ENCODE measurements around the gene DTWD2.
"Not testable (repeated sequence)": the region's sequence is repeated elsewhere in the genome, so short reads cannot be mapped to it uniquely, and the experiment has no call there.

Gene DTWD2

DNA sequence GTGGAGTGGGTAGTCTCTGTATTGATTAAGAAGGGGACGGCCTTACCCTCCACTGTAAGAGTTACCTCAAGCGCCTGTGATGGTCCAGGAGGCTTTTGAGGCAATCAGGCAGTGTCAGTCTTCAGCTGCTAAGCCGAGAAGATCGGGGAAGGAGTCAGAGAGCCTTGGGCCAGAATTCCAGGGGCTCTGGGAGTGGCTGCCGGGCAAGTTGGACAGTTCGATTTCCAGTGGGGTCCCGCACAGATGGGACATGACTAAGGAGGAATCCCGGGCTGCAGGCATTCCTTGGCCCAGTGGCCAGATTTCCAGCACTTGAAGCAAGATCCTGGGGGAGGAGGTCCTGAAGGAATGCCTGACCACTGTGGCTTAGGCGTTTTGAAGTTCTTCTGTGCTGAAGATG lies 38.0 kb downstream of the DTWD2 start:
- not testable (repeated sequence) for DNase-seq (ENCODE audit: low read depth in 2 of 2)

DNA sequence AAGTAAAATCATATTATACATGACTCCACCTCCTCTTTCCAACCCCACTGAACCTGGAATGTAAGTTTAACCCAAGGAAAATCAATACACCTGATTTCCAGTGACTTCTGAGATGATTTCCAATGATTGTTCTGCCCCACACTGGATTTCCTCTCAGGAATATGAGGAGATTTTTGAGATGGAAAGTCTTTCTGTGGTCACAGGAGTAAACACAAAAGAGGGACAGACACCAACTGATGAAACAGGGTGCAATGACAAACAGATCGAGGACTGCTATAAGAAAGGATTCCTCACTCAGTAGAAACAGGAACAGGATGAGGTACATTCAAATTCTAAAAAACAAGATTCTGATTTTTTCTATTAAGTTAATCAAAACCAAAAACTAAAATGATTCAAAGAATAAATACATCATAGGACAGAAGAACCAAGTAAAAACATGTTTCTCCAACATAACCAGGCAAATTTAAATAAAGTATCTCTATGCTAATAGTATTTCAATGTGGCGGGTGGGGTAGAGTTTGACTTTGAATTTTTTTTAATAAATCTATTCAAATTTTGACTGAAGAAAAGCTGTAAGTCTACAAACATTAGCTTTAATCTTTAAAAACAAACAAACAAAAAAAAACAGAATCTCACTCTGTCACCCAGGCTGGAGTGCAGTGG lies 42.1 kb downstream of the DTWD2 start:
- no peak for DNase-seq (ENCODE audit: low read depth in 2 of 2)

DNA sequence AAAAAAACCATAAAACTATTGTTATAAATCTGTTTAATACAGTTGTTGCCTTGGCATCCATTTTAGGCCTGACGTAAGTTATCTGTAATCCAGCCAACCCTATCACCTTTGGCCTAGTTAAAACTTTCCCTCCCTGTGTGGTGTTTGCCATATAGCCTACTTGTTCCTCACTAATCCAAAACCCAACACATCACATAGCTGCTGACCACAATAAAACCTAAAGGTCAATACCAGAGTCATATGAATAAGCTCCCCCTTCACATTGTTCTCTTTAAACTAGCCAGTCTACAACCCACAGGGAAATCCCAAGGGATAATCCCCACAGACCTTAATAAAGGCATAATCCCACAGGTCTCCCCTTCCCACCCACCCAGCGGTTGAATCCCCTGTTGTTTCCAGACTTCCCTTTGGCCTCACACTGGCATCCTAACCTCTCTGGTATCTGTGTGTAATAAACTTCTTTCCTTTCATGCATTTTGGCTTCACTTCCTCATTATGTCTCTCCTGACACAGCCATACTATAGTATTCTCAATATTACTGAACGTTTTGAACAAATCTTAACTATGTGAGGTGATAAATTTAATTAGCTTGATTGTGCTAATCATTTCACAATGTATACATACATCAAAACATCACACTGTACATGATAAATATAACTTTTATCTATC lies 50.8 kb downstream of the DTWD2 start:
- no peak for DNase-seq (ENCODE audit: low read depth in 2 of 2)

DNA sequence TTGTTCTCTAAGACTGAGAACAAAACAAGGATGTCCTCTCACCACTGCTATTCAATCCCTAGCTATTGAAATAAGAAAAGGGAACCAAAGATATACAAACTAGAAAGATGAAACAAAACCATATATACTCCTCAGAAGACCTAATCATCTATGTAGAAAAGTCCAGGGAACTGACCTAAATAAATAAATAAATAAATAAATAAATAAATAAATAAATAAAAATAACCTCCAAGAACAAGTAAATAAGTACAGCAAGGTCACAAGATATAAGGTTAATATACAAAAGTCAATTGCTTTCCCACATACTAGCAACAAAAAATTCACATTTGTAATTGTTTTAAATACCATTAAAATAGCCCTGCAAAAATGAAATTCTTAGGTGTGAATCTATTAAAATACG lies 54.6 kb downstream of the DTWD2 start:
- DNase-seq (ENCODE audit: low read depth in 2 of 2) = no peak

DNA sequence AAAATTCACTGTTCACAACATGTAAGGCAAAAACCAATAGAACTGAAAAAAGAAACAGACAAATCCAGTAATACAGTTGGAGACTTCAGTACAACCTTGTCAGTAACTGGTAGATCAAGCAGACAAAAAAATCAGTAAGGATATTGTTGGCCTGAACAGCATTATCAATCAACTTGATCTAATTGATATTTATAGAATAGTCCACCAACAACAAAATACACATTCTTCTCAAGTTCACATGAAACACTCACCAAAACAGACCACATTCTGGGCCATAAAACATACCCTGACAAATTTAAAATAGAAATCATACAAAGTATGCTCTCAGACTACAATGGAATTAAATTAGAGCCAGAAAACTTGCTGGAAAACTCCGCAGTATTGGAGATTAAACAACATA lies 56.8 kb downstream of the DTWD2 start:
- no peak for DNase-seq (ENCODE audit: low read depth in 2 of 2)

DNA sequence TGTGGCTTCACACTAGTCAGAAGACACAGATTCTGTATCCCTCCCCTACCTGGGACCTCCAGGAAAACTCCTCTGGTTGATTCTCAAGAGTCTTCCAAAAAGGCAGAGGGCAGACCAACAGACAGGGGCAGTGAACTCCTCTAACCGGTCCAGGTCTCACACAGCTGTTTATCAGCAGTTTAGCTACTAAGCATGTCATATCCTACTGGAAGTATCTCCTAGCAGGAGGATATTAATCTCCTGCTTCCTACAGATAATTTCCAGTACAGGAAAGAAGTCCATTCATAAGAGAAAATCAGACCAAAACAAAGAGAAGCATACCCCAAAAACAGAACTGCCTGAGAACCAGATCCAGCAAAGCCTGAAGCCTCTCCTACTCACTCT lies 64.3 kb downstream of the DTWD2 start:
- DNase-seq (ENCODE audit: low read depth in 2 of 2) = no peak

DNA sequence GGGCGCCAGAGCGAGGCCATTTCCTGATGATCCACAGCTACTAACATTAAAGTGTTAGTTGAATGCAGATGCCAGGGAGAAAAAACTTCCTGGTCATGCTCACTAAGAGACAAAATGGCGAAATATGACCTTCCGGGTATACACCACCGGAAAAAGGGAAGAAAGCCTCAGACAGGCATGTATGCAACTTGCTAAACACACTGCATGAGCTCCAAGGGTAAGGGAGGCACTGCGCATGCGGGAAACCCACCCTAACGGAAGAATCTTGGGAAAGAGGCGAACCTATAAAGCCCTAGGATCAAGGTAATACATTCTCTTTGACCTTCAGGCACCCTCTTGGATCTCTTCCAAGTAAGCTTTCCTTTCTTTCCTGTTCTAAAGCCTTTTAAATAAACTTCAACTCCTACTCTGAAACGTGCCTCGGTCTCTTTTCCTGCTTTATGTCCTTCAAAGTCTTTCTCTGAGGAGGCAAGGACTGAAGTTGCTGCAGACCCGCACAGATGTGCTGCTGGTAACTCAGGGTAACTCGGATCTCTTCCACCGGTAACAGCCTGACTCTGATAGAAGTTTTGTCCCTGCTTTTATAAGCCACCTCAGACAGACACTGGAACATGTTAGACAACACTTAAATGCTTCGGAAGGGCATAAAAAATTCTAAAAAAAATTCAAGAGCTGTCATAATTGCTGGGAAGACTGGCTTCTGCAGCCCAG lies 64.9 kb downstream of the DTWD2 start:
- DNase-seq (ENCODE audit: low read depth in 2 of 2) = no peak

DNA sequence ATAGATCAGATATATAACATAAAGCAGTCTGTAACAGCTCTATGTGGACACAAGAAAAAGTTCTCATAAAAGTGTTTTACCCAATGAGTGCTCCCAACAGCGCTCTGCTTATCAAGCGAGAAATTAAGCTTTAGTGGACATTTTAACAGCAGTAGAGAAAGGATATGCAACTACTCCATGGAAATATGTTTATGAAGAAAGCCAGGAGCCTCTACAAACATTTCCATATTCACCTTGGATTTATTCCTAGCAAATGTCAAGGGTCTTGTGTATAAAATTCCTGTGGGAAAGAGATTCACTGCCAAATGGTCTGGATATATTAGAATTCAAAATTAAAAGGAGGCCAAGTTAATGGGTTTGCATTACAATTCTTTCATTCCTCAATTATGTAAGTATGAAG lies 66.5 kb downstream of the DTWD2 start:
- DNase-seq (ENCODE audit: low read depth in 2 of 2) = no peak

DNA sequence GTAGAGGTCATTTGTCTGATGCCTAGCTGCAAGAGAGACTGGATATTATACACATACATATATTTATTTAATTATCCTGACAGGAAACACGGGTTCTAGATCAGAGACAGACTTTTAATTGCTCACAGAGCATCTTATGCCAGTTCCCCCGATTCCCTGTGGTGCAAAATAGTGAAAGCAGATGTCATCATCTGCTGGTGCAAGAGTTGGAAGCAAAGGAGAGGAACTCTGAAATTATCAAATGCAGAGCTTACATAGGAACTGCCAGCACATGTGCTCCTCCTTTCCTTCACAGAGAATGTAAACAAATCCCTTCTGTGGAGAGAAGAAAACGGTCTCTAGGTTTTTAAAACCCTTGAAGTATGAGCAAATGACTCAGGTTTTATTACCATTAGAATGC lies 69.3 kb downstream of the DTWD2 start:
- no peak for DNase-seq (ENCODE audit: low read depth in 2 of 2)

DNA sequence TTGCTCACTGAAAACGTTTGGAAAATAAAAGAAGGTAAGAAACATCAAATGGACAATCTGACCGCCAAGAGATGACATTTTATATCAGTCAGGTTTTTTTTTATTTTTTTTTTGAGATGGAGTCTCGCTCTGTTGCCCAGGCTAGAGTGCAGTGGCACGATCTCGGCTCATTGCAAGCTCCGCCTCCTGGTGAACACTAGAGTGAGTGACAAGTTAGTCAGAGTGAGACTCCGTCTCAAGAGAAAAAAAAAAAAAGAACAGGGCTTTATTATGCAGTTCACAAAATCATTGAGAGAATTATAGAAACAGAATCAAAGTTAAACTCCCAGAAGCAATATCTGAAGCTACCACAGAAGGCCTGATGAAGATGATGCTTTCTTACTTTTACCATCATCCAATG lies 70.1 kb downstream of the DTWD2 start:
- DNase-seq (ENCODE audit: low read depth in 2 of 2) = no peak

DNA sequence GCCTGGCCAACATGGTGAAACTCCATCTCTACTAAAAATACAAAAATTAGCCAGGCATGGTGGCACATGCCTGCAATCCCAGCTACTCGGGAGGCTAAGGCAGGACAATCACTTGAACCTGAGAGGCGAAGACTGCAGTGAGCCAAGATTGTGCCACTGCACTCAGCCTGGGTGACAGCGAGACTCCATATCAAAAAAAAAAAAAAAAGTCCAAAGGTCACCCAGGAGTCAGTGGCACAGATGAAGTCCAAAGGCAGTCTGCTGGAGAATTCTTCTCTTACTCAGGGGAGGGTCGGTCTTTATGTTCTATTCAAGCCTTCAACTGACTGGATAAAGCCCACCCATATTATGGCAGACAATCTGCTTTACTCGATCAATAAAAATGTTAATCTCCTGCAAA lies 80.8 kb downstream of the DTWD2 start:
- not testable (repeated sequence) for DNase-seq (ENCODE audit: low read depth in 2 of 2)

DNA sequence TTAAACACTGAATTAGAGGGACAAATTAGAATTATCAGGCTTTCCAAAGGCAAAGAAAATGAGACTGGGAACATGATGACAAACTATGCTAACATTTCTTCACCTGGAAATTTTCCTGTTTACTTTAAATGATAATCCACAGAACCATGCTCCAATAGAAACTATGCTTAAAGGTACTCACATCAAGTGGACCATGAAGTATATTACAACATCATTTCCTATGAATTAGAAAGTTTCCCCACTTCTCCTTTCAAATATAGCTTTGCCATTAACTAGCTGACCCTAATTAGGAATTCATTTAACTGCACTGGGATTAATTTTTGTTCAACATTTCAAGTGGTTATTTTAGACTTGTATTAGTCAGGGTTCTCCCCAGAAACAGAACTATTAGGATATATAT lies 81.4 kb downstream of the DTWD2 start:
- no peak for DNase-seq (ENCODE audit: low read depth in 2 of 2)

DNA sequence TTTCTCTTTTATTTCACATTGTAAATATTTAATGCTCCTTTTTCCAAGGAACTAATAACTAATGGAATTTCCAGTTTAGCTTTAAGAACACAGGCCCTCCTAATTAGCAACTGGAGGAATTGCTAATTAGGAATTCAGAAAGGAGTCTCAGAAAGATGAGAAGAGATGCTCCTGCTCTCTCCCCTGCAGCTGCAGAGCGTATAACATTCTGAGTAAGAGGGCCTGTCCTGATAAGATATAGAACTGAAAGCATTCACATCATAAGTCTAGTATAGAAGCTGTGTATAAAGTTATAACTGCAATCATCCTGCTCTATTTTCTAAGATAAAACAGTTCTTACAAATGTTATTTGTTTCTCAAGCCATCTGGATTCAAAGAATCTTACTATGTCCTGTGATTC lies 83.2 kb downstream of the DTWD2 start:
- no peak for DNase-seq (ENCODE audit: low read depth in 2 of 2)

DNA sequence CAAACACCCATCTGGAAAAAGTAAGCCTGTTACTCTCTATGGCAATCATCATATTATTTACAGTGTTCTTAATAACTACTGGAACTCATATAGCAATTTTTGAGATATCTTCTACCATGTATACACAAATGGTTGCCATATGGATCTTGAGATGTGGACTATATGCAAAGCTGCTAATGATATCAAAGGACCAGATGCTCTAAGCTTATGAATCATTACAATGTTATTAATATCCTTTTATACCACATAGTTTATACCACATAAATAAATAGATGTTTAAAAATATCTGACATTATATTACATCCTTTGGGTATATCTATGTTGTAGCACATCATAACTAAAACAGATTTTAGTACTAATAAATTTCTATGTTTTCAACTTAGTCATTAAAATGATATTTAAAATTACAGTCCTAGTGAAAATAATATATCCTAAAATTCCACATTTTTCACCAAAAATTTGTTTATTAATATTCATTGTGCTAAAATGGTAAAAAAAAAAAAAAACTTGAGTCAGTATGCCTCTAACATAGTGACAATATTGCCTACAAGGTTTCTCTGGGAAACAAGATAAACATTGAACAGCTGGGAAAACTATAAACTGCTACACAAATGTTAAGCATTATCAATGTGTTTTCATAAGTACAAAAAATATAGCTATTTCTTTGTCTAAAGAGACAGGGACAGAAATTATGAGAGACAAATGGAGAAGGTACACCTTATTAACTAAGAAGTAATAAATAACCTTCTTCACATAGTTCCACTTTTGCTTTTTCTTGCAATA lies 85.5 kb downstream of the DTWD2 start:
- DNase-seq (ENCODE audit: low read depth in 2 of 2) = no peak

DNA sequence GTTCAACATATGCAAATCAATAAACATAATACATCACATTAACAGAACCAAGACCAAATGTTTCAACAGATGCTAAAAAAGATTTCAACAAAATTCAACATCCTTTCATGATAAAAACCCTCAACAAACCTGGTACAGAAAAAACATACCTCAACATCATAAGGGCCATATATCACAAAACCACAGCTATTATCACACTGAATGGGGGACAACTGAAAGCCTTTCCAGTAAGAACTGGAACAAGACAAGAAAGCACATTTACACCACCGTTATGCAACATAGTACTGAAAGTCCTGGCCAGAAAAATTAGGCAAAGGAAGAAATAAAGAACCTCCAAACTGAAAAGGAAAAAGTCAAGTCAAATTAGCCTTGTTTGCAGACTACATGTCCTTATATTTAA lies 93.6 kb downstream of the DTWD2 start:
- no peak for DNase-seq (ENCODE audit: low read depth in 2 of 2)

DNA sequence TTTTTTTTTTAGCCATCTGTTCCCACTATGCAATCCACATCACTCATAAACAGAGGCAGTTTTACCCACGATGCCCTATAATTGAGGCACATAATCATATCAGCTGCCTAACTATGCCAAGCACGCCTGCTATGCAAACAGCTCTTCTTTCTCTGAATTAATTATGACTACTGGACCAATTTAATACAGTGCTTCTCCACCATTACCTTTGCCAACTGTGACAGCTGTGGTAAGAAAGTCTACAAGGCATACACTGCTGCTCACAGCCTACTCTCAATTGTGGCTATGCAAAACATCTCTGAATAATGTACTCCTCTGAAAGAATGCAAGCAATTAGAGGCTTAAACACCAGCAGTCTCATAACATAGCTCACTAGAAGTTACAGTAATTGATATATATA lies 97.1 kb downstream of the DTWD2 start:
- no peak for DNase-seq (ENCODE audit: low read depth in 2 of 2)

DNA sequence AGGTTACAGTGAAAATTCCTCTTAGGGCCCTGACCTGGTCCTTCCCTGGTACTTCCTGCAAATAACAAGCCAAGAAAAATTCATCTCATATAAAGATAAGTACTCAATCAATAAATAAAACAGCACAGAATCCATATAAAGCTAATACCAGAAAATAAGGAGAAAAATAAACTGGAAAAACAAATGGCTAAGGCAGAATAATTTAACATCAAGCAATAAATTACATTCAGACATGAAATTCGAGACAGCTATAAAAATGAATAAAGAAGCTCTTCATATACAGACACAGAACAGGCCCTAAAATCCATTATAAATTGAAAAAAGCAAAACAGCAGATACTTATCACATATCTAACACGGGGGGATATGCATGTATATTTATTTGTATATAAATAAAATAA lies 99.2 kb downstream of the DTWD2 start:
- no peak for DNase-seq (ENCODE audit: low read depth in 2 of 2)

DNA sequence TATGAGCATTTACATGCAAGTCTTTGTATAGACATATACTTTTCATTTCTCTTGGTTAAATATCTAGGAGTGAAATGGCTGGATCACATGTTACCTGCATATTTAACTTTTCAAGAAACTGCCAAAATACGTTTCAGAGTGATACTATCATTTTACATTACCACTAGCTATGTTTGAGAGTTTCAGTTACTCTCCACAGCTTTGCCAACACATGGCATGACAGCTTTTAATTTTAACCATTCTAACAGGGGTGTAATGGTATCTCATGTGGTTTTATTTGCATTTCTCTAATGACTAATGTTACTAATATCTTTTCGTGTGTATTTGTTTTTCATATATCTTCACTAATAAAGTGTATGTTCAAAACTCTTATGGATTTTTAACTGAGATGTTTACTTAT lies 99.8 kb downstream of the DTWD2 start:
- DNase-seq (ENCODE audit: low read depth in 2 of 2) = no peak

DNA sequence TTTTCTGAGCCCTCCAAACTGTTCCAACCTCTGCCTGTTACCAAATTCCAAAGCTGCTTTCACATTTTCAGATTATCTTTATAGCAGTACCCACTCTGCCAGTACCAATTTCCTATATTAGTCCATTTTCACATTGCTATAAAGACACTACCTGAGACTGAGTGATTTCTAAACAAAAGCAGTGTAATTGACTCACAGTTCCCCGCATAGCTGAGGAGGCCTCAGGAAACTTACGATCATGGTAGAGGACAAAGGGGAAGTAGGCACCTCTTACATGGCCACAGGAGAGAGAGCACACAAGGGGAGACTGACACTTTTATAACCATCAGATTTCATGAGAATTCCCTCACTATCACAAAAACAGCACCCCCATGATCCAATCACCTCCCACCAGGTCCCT lies 105.0 kb downstream of the DTWD2 start:
- DNase-seq (ENCODE audit: low read depth in 2 of 2) = no peak

DNA sequence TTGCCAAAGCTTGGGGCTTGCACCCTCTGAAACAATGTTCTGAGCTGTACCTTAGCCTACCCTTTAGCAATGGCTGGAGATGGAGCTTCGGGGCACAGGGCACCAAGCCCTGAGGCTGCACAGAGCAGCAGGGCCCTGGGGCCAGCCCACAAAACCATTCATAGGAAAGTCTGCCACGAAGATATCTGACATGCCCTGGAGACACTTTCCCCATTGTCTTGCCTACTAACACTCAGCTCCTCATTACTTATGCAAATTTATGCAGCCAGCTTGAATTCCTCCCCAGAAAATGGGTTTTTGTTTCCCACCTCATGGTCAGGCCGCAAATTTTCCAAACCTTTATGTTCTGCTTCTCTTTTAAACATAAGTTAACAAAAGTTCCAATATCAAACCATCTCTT lies 105.7 kb downstream of the DTWD2 start:
- no peak for DNase-seq (ENCODE audit: low read depth in 2 of 2)

DNA sequence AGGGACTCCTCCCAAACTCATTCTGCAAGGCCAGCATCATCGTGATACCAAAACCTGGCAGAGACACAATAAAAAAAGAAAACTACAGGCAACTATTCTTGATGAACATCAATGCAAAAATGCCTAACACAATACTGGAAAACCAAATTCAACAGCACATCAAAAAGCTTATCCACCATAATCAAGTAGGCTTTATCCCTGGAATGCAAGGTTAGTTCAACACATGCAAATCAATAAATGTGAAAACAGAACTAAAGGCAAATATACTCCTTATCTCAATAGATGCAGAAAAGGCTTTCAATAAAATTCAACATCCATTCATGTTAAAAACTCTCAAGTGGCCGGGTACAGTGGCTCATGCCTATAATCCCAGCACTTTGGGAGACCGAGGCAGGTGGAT lies 111.5 kb downstream of the DTWD2 start:
- DNase-seq (ENCODE audit: low read depth in 2 of 2) = not testable (repeated sequence)

DNA sequence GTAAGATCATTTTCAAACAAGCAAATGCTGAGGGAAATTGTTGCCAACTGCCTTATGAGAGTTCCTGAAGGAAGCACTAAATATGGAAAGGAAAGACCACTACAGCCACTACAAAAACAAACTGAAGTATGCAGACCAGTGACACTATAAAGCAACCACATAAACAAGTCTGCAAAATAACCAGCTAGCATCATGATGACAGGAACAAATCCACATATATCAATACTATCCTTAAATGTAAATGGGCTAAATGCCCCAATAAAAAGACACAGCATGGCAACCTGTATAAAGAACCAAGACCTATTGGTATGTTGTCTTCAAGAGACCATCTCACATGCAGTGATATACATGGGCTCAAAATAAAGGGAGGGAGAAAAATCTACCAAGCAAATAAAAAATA lies 113.2 kb downstream of the DTWD2 start:
- DNase-seq (ENCODE audit: low read depth in 2 of 2) = no peak

DNA sequence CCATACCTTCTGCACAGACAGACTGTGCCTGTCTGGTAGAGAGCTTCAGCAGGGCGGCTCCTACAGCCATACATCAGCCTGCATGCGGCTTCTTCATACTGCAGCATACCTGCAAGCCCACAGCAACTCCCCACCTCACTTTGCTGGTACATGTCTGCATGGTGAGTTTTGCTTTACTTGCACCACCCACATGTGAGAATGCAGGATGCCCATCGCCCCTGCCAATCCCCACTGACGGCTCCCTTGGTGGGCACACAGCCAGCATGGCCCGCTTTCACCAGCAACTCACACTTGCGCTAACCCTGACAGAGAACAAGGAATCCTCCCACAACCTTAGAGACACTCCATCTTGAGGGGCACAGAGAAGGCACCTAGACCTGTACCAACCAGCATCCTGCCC lies 114.9 kb downstream of the DTWD2 start:
- no peak for DNase-seq (ENCODE audit: low read depth in 2 of 2)
